Ishikawa (cell line): ENCODE data around the gene LILRA2.
"Not testable (repeated sequence)": the region's sequence is repeated elsewhere in the genome, so short reads cannot be mapped to it uniquely, and the experiment has no call there.

Source experiments
- CEBPB ChIP-seq: IDR thresholded peaks from 2 replicates; pipeline ENCODE4 v1.6.1; 2012
- CREB1 ChIP-seq: IDR thresholded peaks from 2 replicates; pipeline ENCODE4 v1.6.1; 2012; ENCODE audit warnings: low read depth
- EGR1 ChIP-seq: IDR thresholded peaks from 2 replicates; pipeline ENCODE4 v1.6.1; 2012
- EP300 ChIP-seq: IDR thresholded peaks from 2 replicates; pipeline ENCODE4 v1.6.1; 2012; ENCODE audit warnings: borderline replicate concordance
- FOXM1 ChIP-seq: IDR thresholded peaks from 2 replicates; pipeline ENCODE4 v1.6.1; 2012; ENCODE audit warnings: low read depth, borderline replicate concordance
- MAX ChIP-seq: IDR thresholded peaks from 2 replicates; pipeline ENCODE4 v1.6.1; 2012
- NFIC ChIP-seq: IDR thresholded peaks from 2 replicates; pipeline ENCODE4 v1.6.1; 2012
- RAD21 ChIP-seq: IDR thresholded peaks from 2 replicates; pipeline ENCODE4 v1.6.1; 2012; ENCODE audit warnings: low read depth
- REST ChIP-seq: IDR thresholded peaks from 2 replicates; pipeline ENCODE4 v1.6.1; 2012; ENCODE audit warnings: low read depth, mild to moderate bottlenecking
- TAF1 ChIP-seq: IDR thresholded peaks from 2 replicates; pipeline ENCODE4 v1.6.1; 2012; ENCODE audit warnings: low read depth, mild to moderate bottlenecking
- TCF12 ChIP-seq: IDR thresholded peaks from 2 replicates; pipeline ENCODE4 v1.6.1; 2012; ENCODE audit warnings: low read depth
- TEAD4 ChIP-seq: IDR thresholded peaks from 2 replicates; pipeline ENCODE4 v1.6.1; 2012
- USF1 ChIP-seq: IDR thresholded peaks from 2 replicates; pipeline ENCODE4 v1.6.1; 2012
- YY1 ChIP-seq: IDR thresholded peaks from 2 replicates; pipeline ENCODE4 v1.6.1; 2012; ENCODE audit warnings: low read depth
- ZBTB7A ChIP-seq: IDR thresholded peaks from 2 replicates; pipeline ENCODE4 v1.6.1; 2012; ENCODE audit warnings: low read depth

The LILRA2 gene

GRCh38 chr19:54620464-54620863, 46.9 kb downstream of the LILRA2 start:
- no peak for TF ChIP-seq CREB1
- no peak for TF ChIP-seq EGR1
- no peak for TF ChIP-seq EP300
- no peak for TF ChIP-seq RAD21
- no peak for TF ChIP-seq TCF12
- TF ChIP-seq FOXM1, result no peak
- TF ChIP-seq NFIC, result no peak

GRCh38 chr19:54622431-54622830, 48.8 kb downstream of the LILRA2 start:
- TF ChIP-seq TAF1 (no peak), NFIC (no peak), MAX (no peak), YY1 (no peak)

GRCh38 chr19:54626757-54627156, 53.2 kb downstream of the LILRA2 start:
- TF ChIP-seq USF1, result no peak
- TF ChIP-seq TAF1, result no peak
- TF ChIP-seq EP300, result no peak
- no peak for TF ChIP-seq TEAD4
- no peak for TF ChIP-seq ZBTB7A
- TF ChIP-seq EGR1, result no peak
- no peak for TF ChIP-seq RAD21
- TF ChIP-seq CREB1, result no peak
- TF ChIP-seq REST, result no peak
- TF ChIP-seq TCF12, result no peak
- no peak for TF ChIP-seq YY1
- TF ChIP-seq MAX, result no peak
- TF ChIP-seq FOXM1, result no peak
- no peak for TF ChIP-seq NFIC
- no peak for TF ChIP-seq CEBPB

GRCh38 chr19:54630262-54630661, 56.7 kb downstream of the LILRA2 start, which contains the start of gene LILRB1:
Gene LILRB1, plus strand, starts transcription at chr19:54630484. Its CDS starts 590 bp downstream, at chr19:54631074.
- TF ChIP-seq TCF12, CREB1, REST: not testable (repeated sequence)

- no peak for TF ChIP-seq CEBPB
Measured at GRCh38 chr19:54630782-54631181, 57.2 kb downstream of the LILRA2 start.

GRCh38 chr19:54633401-54633800, 59.8 kb downstream of the LILRA2 start:
- no peak for TF ChIP-seq FOXM1
- TF ChIP-seq EP300, result no peak

- TF ChIP-seq CREB1, result no peak
Measured at GRCh38 chr19:54638683-54639082, 65.1 kb downstream of the LILRA2 start.
